NCI-H526 (cell line): ENCODE results near the gene HTR2A.
"Not testable (repeated sequence)": the region's sequence is repeated elsewhere in the genome, so short reads cannot be mapped to it uniquely, and the experiment has no call there.

Experiments used
- DNase-seq, 2 experiments: peaks; one replicate each; lab custom pipeline; 2025; lab: John Stamatoyannopoulos, UW

The HTR2A gene

DNA sequence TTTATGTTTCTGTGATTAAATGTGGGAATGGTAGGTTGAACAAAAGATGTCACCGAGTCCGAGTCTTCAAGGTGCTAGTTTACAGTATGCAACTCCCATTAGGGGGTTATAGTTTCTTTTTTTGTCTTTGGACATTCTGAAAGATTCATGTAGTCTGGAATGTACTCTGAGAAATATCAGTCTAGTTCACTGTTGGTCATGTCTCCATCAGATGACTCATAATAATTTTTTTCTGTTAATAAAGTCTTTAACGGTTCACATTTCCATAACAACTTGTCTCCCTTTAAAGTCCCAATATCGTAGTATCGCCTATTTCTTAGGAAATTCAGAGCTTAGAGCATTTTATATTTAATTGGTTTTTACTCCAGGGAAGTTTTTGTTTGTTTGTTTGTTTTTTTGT, 86.4 kb downstream of the HTR2A start:
- no peak for DNase-seq

DNA sequence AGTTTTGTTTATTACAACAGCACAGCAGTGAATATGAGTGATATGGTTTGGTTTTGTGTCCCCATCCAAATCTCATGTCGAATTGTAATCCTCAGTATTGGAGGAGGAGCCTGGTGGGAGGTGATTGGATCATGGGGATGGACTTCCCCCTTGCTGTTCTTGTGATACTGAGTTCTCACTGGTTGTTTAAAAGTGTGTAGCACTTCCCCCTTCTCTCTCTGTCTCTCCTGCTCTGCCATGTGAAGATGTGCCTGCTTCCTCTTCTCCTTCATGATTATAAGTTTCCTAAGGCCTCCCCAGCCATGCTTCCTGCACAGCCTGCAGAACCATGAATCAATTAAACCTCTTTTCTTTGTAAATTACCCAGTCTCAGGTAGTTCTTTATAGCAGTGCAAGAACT, 91.9 kb downstream of the HTR2A start:
- DNase-seq = not testable (repeated sequence)

DNA sequence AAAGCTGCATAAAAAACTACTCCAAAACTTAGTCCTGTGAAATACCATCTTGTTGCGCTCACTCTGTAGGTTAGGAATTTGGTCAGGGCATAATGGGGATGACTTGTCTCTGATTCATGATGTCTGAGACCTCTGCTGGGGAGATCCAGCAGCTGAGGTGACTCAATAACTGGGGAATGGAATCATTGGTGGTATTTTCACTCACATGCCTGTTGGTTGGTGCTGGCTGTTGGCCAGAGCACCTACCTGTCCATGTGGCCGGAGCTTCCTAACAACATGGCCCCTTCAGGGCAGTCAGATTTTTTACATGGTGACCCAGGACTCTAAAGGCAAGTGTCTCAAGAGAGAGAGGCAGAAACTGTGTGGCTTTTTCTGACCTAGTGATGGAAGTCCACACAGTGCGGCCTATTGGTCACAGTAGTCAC, 92.5 kb downstream of the HTR2A start:
- DNase-seq = no peak

DNA sequence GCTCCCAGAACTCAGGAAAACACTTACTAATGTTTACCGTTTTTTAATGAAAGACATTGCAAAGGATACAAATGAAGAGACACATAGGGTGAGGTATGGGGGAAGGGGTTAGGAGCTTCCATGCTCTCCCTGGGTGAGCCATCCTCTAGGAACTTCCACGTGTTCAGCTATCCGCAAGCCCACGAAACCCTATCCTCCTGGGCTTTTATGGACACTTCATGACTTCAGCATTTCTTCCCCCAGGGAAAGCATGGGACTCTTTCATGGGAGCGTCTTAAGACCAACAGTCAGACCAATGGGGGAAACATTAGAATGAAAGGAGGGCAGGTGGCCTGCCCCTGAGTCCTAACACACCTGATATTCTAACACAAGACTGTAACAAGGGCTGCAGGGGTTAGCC, 93.3 kb downstream of the HTR2A start:
- no peak for DNase-seq

DNA sequence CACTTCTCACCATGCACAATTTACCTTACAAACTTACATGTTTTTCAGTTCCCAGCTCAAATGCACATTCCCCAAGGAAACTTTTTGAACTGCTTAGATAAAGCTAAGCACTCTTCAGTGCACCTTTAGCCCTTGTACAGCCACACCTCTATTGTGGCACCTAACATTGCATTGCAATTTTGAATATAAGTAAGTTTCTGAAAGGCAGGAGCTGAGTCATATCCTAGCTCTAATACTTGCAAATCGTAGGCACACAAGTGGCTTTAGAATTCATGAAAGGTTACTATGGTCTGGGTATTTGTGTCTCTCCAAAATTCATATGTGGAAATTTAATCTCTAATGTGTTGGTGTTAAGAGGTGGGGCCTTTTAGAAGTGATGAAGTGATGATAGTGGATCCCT, 95.0 kb downstream of the HTR2A start:
- DNase-seq = no peak

DNA sequence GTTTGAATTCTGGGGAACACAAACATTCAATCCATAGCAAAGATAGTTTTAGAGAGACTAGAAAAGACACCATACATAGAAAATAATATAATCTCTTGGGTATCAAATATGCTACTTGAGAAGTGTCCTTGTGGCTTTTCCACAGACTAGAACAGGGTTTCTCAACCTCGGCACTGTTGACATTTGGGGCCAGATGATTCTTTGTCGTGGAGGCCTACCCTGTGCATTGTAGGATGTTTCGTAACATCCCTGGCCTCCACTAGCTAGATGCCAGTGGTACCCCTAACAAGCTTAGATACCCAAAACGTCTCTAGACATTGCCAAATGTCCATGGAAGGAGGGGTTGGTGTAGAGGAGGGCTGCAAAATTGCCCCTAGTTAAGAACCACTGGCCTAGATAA, 97.7 kb downstream of the HTR2A start:
- DNase-seq = no peak

DNA sequence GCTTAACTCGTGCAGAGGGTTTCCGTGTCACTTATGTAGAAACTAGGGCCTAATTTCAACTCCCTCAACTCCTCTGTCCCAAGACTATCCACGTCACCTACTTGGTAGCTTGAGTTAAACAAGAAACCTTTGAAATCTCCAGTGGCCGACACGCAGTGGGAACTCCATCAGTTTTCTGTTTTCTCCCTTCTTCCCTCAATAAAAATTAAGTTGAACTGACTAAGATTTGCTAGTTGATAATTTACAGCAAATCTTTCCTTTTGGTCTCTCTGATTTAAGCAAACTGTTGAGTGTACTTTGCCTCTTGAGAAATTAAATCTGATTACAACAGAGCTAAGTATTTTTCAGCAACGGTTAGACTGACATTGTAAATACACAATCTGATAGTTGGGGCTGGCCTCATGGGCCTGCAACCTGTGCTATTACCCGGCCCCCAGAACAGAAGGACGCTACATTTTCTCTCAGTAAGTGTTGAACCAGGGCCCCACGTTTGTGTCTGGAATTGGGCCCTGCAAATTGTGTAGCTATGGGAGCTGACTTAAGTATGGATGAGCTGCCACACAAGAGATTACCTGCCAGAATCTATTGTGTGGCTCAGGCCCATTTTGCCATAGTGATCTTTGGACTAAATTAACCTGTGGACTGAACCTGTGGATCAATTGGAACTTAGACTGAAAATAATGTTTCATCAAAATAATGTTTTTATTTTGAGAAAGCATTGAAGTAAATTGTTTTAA, 99.2 kb downstream of the HTR2A start:
- no peak for DNase-seq

DNA sequence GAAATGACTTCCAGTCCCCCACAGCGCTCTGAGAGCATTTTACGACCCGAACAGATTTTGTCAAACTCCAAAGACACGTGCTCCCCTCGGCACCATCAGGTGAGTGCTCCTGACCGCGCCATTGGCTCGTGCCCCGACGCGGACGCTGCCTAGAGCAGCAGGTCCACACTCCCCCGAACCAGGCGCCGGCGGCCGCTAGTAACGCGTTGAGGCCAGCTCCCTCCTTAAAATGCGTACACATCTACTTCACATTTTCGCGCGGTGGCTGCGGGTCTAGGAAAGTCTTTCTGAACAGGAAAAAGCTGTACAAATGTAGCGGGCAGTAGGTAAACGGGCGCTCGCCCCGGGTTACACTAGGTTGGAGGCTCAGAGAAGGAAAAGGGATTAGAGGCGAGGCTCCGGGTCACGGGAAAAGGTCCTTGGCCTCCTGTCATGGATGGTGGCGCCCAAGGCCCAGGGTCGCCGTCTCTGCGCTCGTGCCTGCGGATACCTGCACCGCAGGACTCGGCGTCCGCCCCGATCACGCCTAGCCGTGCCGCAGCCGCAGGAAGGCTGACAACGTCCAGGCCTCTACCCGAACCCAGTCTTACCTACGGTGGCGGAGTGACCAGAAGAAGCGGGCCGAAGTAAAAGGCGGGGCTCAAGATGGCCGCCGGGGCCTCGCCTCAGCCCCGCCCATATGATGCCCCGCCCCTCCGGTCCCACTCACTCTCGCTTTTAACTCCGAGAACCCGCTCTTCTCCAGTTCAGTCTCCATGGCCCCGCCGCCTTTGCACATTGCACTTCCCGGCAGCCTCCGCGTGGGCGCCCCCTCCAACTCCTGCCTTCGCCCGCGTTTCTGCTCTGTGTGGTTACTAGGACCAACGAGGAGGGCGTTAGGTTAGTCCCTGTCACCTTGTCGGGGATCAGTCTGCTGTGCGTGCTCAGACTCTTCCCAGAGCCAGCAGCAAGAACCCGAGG, 100.1 kb downstream of the HTR2A start, which contains the start of gene ESD:
TSS of gene ESD (minus strand) at position 647 of the 960 bp plus-strand sequence. CDS start 5,748 bp downstream, outside the sequence.
- DNase-seq = peak; percentile 90 to 97

DNA sequence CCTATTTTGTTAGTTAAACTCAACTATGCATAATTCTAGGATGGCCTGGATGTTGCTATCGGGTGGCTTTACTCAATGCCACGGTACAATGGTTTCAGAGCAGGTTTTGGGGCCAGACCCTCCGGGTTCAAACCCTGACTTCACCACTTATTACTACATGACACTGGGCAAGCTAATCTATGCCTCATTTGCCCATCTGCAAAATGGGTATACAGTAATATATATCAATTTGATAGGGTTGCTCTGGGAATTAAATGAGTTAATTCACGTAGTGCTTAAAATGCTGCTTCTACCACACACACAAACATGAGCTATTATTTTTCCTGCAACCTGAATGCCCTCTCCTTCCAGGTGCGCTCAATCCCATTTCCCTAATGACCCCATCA, 100.7 kb downstream of the HTR2A start:
- DNase-seq = no peak

DNA sequence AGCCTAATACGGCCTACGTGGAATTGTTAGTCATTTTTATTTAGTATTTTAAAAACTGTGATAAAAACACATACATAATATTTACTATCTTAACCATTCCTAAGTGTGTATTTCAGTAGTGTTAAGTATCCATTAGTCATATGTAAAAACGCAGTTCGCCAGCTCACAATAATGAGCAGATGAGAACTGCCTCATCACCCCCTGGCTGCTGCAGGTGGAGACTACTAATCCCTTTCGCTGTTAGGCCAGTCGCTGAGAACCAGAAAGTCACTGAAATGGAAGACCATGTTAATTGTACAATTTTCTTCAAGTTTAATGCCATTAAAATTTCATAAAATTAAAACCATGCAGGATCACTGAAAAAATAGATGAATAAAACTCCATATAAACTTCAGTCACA, 101.5 kb downstream of the HTR2A start:
- no peak for DNase-seq

DNA sequence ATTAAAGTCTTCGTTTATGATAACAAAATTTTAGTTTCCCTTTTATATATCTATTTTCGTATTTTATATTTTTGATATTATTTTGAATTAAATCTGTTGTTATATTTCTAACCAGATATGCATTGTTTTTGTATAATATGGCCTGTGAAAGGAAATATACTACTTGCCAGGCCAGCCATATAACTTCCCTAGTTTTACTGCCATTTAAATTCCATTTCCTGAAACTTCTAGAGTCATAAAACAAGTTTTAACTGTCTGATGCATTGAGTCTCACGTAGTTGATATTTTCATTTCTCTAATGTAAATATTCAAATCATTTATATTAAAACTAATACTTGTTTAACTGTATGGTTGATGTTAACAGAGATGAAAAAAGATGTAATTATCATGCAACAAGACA, 113.3 kb downstream of the HTR2A start:
- no peak for DNase-seq

DNA sequence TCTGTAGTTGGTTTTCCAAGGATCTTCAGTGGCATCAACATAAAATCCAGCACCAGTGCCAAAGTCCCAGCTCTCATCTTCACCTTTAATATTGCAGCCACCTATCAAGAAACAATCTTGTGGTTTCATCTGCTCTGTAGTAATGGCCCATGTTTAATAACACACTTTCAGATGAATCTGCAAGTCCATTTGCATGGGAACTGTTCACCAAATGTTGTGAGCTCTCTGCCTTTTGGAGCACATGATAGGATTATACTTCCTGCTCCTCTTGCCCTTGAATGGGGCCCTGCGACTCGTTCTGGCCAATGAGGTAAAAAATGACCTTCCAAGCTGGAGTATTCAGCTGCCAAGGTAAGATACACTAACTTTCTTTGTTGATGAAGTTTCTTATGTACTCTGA, 114.2 kb downstream of the HTR2A start:
- peak in 1 of 2 experiments; percentile 8 for DNase-seq

DNA sequence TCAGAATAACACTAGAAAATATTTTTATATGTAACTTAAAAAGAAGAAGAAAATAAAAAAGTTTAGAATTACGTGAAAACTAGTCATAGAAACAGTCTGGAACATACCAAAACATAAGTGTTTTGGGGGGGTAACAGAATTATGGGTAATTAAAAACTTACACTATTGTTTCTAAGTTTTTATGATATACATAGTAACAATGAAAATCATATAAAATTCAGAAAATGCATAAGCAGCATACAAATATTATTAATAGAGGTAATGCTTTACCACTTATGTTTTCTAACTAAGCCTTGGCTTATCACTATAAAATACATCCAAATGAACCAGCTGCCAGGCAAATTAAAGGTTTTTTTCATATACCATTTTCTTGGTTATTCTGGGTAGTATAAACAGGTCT, 114.8 kb downstream of the HTR2A start:
- DNase-seq = no peak
